Retinal pigment epithelial cell (primary cell): Measurements from ENCODE around the gene LY6G6C.
A peak's percentile ranks its signal among the peaks of the same experiment; 100 is the strongest.

ENCODE experiments used
- DNase-seq: peaks from one replicate; pipeline ENCODE4 v3.0.0-alpha.2; 2010; ENCODE audit warnings: low read depth
- H3K4me3 ChIP-seq: 2 replicates; pipeline ENCODE4 v1.5.1; 2011; ENCODE audit warnings: mild to moderate bottlenecking, low read length, control low read depth, moderate library complexity
- TF ChIP-seq, protein P1 (sequence below): conservative IDR thresholded peaks from 2 replicates; pipeline ENCODE4 v1.5.1; 2011; ENCODE audit warnings: low read depth, low read length, control low read depth, inconsistent platforms

Gene LY6G6C

DNA sequence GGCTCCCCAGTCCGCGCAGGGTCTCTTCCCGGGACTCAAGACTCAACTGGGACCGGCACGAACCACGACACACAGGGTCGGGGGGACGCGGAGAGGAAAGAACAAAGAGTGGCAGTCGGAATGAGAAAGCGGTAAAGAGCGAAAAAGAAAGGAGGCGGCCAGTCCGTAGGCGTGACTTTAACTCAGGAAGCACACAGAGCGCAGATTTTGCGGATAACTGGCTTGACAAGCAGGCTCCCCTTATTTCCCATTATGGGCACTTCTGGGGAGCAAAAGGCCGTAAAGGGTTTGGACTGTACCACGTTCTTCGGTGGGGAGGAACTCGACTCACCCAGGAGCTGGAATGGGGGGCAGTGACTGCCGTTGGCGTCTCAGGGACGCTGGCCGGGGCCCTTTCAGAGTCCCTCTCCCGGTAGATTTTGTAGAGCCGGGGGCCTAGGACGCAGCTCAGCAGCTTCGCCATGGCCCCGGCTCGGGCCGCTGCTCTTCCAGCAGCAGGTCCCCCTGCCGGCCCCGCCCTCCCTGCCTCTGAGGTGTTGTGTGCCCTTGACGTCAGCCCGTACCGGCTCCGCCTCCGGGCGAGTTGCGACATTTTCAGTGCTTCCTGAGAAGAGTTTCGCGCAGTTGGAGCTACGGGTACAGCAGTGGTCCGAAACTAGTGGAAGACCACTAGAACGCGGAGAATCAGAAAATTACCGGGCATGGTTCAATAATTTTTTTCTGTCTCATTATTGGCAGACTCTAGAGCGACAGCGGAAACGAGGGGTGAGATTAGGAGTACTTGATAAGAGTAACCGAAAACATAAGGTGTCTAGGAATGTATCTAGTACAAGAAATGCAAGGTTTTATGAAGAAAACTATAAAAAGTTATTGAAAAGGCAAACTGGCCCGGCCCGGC, 18.5 kb downstream of the LY6G6C start, which contains the start of gene ABHD16A:
Gene ABHD16A (minus strand): TSS at position 506 of the 898 bp plus-strand sequence. CDS start 43 bp downstream, at position 463.
- peak; percentile 94 for DNase-seq
- H3K4me3 ChIP-seq: peak within 1 kb of the TSS; percentile 97
- TF ChIP-seq, protein P1, sequence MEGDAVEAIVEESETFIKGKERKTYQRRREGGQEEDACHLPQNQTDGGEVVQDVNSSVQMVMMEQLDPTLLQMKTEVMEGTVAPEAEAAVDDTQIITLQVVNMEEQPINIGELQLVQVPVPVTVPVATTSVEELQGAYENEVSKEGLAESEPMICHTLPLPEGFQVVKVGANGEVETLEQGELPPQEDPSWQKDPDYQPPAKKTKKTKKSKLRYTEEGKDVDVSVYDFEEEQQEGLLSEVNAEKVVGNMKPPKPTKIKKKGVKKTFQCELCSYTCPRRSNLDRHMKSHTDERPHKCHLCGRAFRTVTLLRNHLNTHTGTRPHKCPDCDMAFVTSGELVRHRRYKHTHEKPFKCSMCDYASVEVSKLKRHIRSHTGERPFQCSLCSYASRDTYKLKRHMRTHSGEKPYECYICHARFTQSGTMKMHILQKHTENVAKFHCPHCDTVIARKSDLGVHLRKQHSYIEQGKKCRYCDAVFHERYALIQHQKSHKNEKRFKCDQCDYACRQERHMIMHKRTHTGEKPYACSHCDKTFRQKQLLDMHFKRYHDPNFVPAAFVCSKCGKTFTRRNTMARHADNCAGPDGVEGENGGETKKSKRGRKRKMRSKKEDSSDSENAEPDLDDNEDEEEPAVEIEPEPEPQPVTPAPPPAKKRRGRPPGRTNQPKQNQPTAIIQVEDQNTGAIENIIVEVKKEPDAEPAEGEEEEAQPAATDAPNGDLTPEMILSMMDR: no peak

DNA sequence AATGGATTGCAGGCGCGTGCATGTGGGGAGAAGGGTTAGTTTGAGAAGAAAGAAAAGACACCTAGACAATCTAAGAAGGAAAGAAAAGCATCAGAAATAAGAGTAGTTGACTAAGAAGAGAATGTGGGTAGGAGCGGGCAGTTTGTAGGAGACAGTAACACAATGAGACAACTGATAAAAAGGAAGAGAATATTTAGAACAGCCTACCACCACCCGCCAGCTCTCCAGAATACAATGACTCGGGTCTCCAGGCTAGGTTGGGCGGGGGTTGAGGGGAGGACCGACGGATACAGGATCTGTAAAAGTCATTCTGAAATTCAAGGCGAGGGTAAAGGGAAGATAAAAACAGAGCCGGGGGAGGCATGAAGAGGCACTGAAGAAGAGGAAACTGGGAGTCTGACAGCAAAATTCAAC, 19.1 kb downstream of the LY6G6C start:
- no peak for DNase-seq

DNA sequence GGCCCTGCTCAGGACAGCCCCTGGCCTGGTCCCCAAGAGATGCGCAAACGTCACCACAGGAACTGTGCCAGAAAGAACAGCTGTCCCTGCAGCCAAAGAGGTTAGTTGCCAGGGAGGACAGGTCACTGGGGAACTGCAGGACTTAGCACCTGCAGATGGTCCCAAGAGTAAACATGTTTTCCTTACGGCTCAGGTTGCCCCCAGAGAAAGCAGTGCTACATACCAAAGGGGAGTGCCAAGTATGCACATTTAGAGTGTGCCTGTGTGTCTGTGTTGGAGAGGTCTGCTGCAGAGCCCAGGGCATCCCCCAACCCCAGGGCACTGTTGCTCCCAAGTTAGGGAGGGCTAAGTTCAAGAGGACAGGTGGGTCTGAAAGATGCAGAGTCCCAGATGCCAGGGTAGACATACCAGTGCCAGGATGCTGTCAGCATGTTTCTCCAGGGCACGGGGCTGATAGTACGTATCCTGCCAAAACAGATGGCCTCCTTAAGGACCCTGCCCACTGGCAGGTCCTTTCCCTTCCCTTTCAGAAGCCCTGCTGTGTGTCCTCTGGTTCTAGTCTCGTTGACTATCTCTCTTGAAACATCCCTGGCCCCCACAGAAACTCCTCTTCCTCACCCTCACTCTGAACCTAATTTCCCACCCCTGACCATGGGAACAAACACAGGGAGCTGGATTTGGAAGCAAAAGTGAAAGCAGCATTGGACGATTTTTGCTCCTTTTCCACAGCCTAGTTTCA, 19.7 kb downstream of the LY6G6C start:
- peak overlapping the region; percentile 97 for H3K4me3 ChIP-seq

More for the DNA sequence above, 19.1 kb downstream of the LY6G6C start:
- peak overlapping the region; percentile 97 for H3K4me3 ChIP-seq
- TF ChIP-seq, protein P1: no peak

DNA sequence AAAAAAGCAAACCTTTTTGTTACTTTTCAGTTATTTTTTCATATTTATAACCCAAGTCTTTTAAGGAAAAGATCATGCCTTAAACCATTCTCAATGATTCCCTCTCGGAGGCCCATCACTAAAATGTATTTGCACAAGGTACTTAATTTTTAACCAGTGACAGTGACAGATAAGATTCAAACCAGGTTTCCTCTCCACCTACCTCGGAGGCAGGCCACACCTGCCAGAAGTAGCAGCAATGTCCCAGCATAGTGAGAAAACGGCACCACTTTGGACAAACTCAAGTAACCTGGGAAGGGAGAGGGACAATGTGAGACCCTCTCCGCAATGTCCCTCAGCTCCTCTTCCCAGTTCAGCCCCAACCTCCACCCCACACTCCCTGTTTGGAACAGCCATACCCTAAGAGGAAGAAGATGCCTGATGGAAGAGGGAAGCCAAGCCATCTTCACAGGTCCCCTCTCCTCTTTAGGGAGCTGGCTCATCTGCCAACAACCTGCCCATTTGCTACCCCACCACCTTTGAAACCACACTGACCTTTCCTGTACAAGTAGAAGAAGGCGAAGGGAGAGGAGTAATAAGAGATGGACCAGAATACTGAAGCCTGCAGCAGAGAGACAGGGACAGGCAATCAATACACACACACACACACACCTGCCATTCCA, 20.7 kb downstream of the LY6G6C start:
- no peak for DNase-seq
- TF ChIP-seq, protein P1: no peak
- H3K4me3 ChIP-seq: no peak overlapping the region

More for the DNA sequence above, 19.7 kb downstream of the LY6G6C start:
- TF ChIP-seq, protein P1: no peak
- DNase-seq: no peak

DNA sequence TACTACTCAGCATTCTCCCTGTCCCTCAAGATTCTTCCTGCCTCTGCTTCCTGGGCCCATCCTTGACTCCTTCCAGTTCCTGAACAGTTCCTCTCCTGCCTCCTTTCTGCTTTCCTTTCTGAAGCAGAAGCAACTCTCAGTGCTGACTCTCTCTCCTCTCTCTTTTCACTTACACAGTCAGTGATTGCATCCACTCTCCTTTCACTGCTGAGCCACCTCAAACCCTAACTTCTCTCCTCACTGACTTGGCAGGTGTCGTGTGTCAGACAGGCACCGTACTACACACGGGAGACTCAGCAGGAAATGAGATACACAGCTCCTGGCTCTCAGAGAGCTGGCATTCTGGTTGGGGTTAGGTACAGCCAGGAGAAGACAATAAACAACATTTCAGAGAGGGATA, 24.0 kb downstream of the LY6G6C start:
- DNase-seq: no peak
- TF ChIP-seq, protein P1: no peak
- H3K4me3 ChIP-seq: no peak overlapping the region

DNA sequence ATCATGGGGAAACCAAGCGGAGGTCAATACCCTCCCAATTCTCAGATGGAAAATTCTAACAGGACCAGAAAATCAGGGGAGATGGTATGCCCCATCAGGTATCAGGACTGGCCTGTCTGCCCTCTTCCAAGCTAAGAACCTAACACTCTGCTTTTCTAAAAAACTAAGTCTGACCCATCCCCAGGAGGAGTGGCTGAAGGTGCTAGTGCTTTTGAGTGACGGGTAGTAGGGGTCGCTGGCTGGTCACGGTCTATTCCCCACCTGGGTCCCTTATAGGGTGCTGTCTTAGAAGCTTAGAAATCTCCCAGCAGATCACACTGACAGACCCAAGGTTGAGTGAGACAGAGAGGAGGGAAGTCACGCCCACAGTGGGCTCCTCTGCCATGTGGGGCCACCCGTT, 28.0 kb downstream of the LY6G6C start:
- H3K4me3 ChIP-seq: no peak overlapping the region
- DNase-seq: no peak
- TF ChIP-seq, protein P1: no peak
